Gastroesophageal sphincter (tissue), 4 donors: ENCODE data around the gene METTL15. TPM values are rescaled to one million over a fixed set of nuclear protein-coding genes. Genes with fewer than 3 reads are reported as not detected.
A peak's percentile ranks its signal among the peaks of the same experiment; 100 is the strongest.

Experiments used
- ATAC-seq: fragments of 150-250 bp; one replicate; pipeline ENCODE4 v1.9.1; 2016; ENCODE audit warnings: mild to moderate bottlenecking, moderate library complexity
- H3K27ac ChIP-seq, 4 donors: fragments of 200-600 bp; sonication (generic) in 3 of 4; 1 replicate in 3 of 4; 2 replicates in 1 of 4; pipeline ENCODE4 v1.5.1; 2016 to 2019
- H3K27me3 ChIP-seq: fragments of 200-600 bp; sonication (generic); one replicate; pipeline ENCODE4 v1.5.1; 2019
- H3K36me3 ChIP-seq, 2 donors: fragments of 200-600 bp; sonication (generic); one replicate each; pipeline ENCODE4 v1.5.1; 2019; ENCODE audit warnings: control low read depth in 1 of 2
- H3K4me1 ChIP-seq, 3 donors: fragments of 200-600 bp; sonication (generic); 1 replicate in 2 of 3; 2 replicates in 1 of 3; pipeline ENCODE4 v1.5.1; 2016 to 2019; ENCODE audit warnings: control low read depth in 2 of 3
- H3K4me3 ChIP-seq, 2 donors: fragments of 200-600 bp; sonication (generic); one replicate each; pipeline ENCODE4 v1.5.1; 2019; ENCODE audit warnings: mild to moderate bottlenecking in 1 of 2, moderate library complexity in 1 of 2
- H3K9me3 ChIP-seq, 3 donors: fragments of 200-600 bp; sonication (generic); one replicate each; pipeline ENCODE4 v1.5.1; 2017 to 2019; ENCODE audit warnings: control low read depth in 2 of 3
- EP300 ChIP-seq: sonication (generic); formaldehyde crosslinking; IDR thresholded peaks from one replicate; pipeline ENCODE4 v1.6.1; 2017; ENCODE audit warnings: antibody characterized with exemption, mild to moderate bottlenecking
- POLR2A ChIP-seq, 2 donors: fragments of 450-650 bp; IDR thresholded peaks; one replicate each; pipeline ENCODE4 v1.6.1; 2017; ENCODE audit warnings: antibody characterized with exemption in 2 of 2, mild to moderate bottlenecking in 2 of 2, moderate library complexity in 1 of 2
- POLR2AphosphoS5 ChIP-seq: sonication (generic); formaldehyde crosslinking; IDR thresholded peaks from one replicate; pipeline ENCODE4 v1.6.1; 2017; ENCODE audit warnings: antibody characterized with exemption
- WGBS, 2 donors: methylation state at CpG; one replicate each; pipeline ENCODE4 v1.1.5; 2018; ENCODE audit warnings: low coverage in 1 of 2; 5-methylcytosine and 5-hydroxymethylcytosine counted together
- total RNA-seq, 4 donors: library from RNA; depleted of rRNA; stranded (reverse); fragments of >200 nt; gene quantifications; one replicate each; pipeline ENCODE4 v1.1.0, GENCODE V29; 2016
- TF ChIP-seq, protein P1 (sequence below), 4 experiments: fragments of 200-600 bp in 2 of 4; fragments of 450-650 bp in 2 of 4; sonication (generic) in 1 of 4; IDR thresholded peaks; one replicate each; pipeline ENCODE4 v1.5.1; 2017 to 2019; ENCODE audit warnings: antibody characterized with exemption in 4 of 4, mild to moderate bottlenecking in 2 of 4, moderate library complexity in 2 of 4

METTL15 gene
- total RNA-seq, 4 donors from 2014 or later: 7.8 to 20.5 (median 8.2) TPM

GRCh38 chr11:28110108-28110820, 2.1 kb downstream of the METTL15 start:
- Histone ChIP-seq H3K9me3 (no peaks in the 10 kb centered on the region), H3K4me1 (peaks cover 2 to 46% (median 11%) of the 10 kb centered on the region in 3 donors), H3K27me3 (no peaks in the 10 kb centered on the region), H3K27ac (peak overlapping the region; percentile 52 to 85 (median 84)), H3K36me3 (peaks cover 0 to 12% of the 10 kb centered on the region in 2 donors), H3K4me3 (peak overlapping the region; percentile 54 to 63)
- TF ChIP-seq POLR2A (IDR thresholded peaks at IDR 0.05): peak; percentile 20 to 23
- TF ChIP-seq EP300: no peak
- TF ChIP-seq, protein P1, sequence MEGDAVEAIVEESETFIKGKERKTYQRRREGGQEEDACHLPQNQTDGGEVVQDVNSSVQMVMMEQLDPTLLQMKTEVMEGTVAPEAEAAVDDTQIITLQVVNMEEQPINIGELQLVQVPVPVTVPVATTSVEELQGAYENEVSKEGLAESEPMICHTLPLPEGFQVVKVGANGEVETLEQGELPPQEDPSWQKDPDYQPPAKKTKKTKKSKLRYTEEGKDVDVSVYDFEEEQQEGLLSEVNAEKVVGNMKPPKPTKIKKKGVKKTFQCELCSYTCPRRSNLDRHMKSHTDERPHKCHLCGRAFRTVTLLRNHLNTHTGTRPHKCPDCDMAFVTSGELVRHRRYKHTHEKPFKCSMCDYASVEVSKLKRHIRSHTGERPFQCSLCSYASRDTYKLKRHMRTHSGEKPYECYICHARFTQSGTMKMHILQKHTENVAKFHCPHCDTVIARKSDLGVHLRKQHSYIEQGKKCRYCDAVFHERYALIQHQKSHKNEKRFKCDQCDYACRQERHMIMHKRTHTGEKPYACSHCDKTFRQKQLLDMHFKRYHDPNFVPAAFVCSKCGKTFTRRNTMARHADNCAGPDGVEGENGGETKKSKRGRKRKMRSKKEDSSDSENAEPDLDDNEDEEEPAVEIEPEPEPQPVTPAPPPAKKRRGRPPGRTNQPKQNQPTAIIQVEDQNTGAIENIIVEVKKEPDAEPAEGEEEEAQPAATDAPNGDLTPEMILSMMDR (IDR thresholded peaks at IDR 0.05): no peak
- TF ChIP-seq POLR2AphosphoS5: peak; percentile 48
- 0 to 1% methylated on average over 22 to 30 of the region's 31 CpGs for WGBS, 2 donors
- peak; percentile 36 for ATAC-seq

DNA sequence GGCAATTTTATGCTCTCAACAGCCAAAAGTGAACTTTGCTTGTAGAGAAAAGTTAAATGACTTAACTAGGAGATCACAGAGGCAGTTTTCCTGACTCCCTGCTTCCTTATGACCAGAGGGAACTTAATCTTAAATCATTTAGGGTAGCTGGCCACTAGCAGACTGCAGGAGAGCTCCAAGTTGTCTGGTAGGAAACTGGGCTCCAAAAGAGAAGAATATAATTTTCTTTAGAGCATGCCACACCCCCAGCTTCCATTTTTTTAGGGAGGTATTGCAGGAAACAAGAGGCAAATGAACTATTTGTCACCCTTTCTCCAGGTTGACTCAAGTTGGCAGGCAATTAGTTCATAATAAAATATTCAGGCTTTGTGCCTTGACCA, 2.6 kb downstream of the METTL15 start:
- Histone ChIP-seq H3K4me3 (peak overlapping the region; percentile 54 to 63), H3K4me1 (peaks cover 2 to 46% (median 11%) of the 10 kb centered on the region in 3 donors), H3K36me3 (peaks cover 0 to 16% of the 10 kb centered on the region in 2 donors), H3K9me3 (no peaks in the 10 kb centered on the region), H3K27ac (peak overlapping the region; percentile 52 to 85 (median 84)), H3K27me3 (no peaks in the 10 kb centered on the region)
- TF ChIP-seq POLR2A (IDR thresholded peaks at IDR 0.05): no peak
- ATAC-seq: no peak

GRCh38 chr11:28114116-28114515, 5.9 kb downstream of the METTL15 start:
- peaks cover 0 to 26% of the 10 kb centered on the region in 2 donors for H3K36me3 ChIP-seq
- TF ChIP-seq, protein P1 (IDR thresholded peaks at IDR 0.05): no peak
- no peak for TF ChIP-seq POLR2AphosphoS5
- no peak overlapping the region for H3K4me3 ChIP-seq
- no peak for ATAC-seq
- WGBS, 2 donors: 92 to 95% methylated on average over 4 of the region's 4 CpGs
- H3K27me3 ChIP-seq: no peaks in the 10 kb centered on the region
- no peak overlapping the region for H3K27ac ChIP-seq
- H3K9me3 ChIP-seq: no peaks in the 10 kb centered on the region
- H3K4me1 ChIP-seq: peaks cover 1 to 30% (median 7%) of the 10 kb centered on the region in 3 donors

- TF ChIP-seq POLR2A (IDR thresholded peaks at IDR 0.05): no peak
- TF ChIP-seq, protein P1 (IDR thresholded peaks at IDR 0.05): no peak
- no peak for TF ChIP-seq EP300
- no peak for TF ChIP-seq POLR2AphosphoS5
- Histone ChIP-seq H3K9me3 (no peaks in the 10 kb centered on the region), H3K27ac (no peak overlapping the region), H3K4me3 (no peak overlapping the region), H3K4me1 (peaks cover 0 to 23% (median 3%) of the 10 kb centered on the region in 3 donors), H3K36me3 (peaks cover 0 to 26% of the 10 kb centered on the region in 2 donors), H3K27me3 (no peaks in the 10 kb centered on the region)
- no peak for ATAC-seq
- 86 to 89% methylated on average over 1 of the region's 1 CpG for WGBS, 2 donors
These were observed 6.5 kb downstream of the METTL15 start for GRCh38 chr11:28114731-28115130.

GRCh38 chr11:28117712-28118111, 9.5 kb downstream of the METTL15 start:
- WGBS, 2 donors: 87 to 100% methylated on average over 2 to 4 of the region's 4 CpGs
- H3K27ac ChIP-seq: no peak overlapping the region
- no peak for TF ChIP-seq EP300
- no peak for TF ChIP-seq POLR2A (IDR thresholded peaks at IDR 0.05)
- TF ChIP-seq POLR2AphosphoS5: no peak
- TF ChIP-seq, protein P1 (IDR thresholded peaks at IDR 0.05): no peak
- no peaks in the 10 kb centered on the region for H3K9me3 ChIP-seq
- peaks cover 0 to 9% (median 0%) of the 10 kb centered on the region in 3 donors for H3K4me1 ChIP-seq
- no peaks in the 10 kb centered on the region for H3K27me3 ChIP-seq
- peaks cover 0 to 26% of the 10 kb centered on the region in 2 donors for H3K36me3 ChIP-seq
- no peak overlapping the region for H3K4me3 ChIP-seq
- ATAC-seq: no peak
